ENCODE results near the gene MAPK4.

Gene MAPK4

GRCh38 chr18:50620319-50620718 is 60.4 kb downstream of the MAPK4 start:
- peak overlapping the region; percentile 83 for H3K27ac ChIP-seq
- no peak for TF ChIP-seq CTCF (IDR thresholded peaks at IDR 0.05)
- TF ChIP-seq ZFX (IDR thresholded peaks at IDR 0.05; ENCODE audit: borderline replicate concordance) = no peak

- H3K27ac ChIP-seq = peak overlapping the region; percentile 83; the same call in 1 of the 2 replicates
- no peak for TF ChIP-seq ZFX (IDR thresholded peaks at IDR 0.05; ENCODE audit: borderline replicate concordance)
- no peak for TF ChIP-seq CTCF (IDR thresholded peaks at IDR 0.05)
These were observed 61.5 kb downstream of the MAPK4 start for GRCh38 chr18:50621366-50621765.

- H3K27ac ChIP-seq = peak overlapping the region; percentile 83
- no peak for TF ChIP-seq CTCF (IDR thresholded peaks at IDR 0.05)
- TF ChIP-seq ZFX (IDR thresholded peaks at IDR 0.05; ENCODE audit: borderline replicate concordance) = no peak
These were observed 62.4 kb downstream of the MAPK4 start for GRCh38 chr18:50622320-50622719.

- TF ChIP-seq ZFX (IDR thresholded peaks at IDR 0.05; ENCODE audit: borderline replicate concordance) (no peak), CTCF (IDR thresholded peaks at IDR 0.05) (no peak)
- peak overlapping the region; percentile 83 for H3K27ac ChIP-seq
These were observed 63.0 kb downstream of the MAPK4 start for GRCh38 chr18:50622865-50623393.

GRCh38 chr18:50623694-50624352 is 63.9 kb downstream of the MAPK4 start:
- no peak for TF ChIP-seq ZFX (IDR thresholded peaks at IDR 0.05; ENCODE audit: borderline replicate concordance)
- no peak for TF ChIP-seq CTCF (IDR thresholded peaks at IDR 0.05)
- peak overlapping the region; percentile 83 for H3K27ac ChIP-seq

- peak overlapping the region; percentile 83 for H3K27ac ChIP-seq
- no peak for TF ChIP-seq CTCF (IDR thresholded peaks at IDR 0.05)
- no peak for TF ChIP-seq ZFX (IDR thresholded peaks at IDR 0.05; ENCODE audit: borderline replicate concordance)
These were observed 65.1 kb downstream of the MAPK4 start for GRCh38 chr18:50624981-50625380.

GRCh38 chr18:50626317-50626716 is 66.4 kb downstream of the MAPK4 start:
- no peak overlapping the region for H3K27ac ChIP-seq
- no peak for TF ChIP-seq ZFX (IDR thresholded peaks at IDR 0.05; ENCODE audit: borderline replicate concordance)
- no peak for TF ChIP-seq CTCF (IDR thresholded peaks at IDR 0.05)

Measured in 22Rv1 (cell line).